Right lobe of liver (tissue), 4 donors: Measurements from ENCODE around the gene OR7C1.

Experiments
- POLR2A ChIP-seq: fragments of 450-650 bp; IDR thresholded peaks from one replicate; pipeline ENCODE4 v1.6.1; 2017; ENCODE audit warnings: antibody characterized with exemption, mild to moderate bottlenecking
- TF ChIP-seq, protein P1 (sequence below), 4 donors: fragments of 200-600 bp in 3 of 4; fragments of 450-650 bp in 1 of 4; IDR thresholded peaks; one replicate each; pipeline versions ENCODE4 v1.5.1 to v1.8.0; 2016 to 2022; ENCODE audit warnings: antibody characterized with exemption in 4 of 4, mild to moderate bottlenecking in 2 of 4
- donor health status: DM: no; HTN: no; CAD: no.
- donor health status: DM: no; HTN: no; CAD: no.
- donor health status: DM: no; HTN: yes; CAD: no.

DNA sequence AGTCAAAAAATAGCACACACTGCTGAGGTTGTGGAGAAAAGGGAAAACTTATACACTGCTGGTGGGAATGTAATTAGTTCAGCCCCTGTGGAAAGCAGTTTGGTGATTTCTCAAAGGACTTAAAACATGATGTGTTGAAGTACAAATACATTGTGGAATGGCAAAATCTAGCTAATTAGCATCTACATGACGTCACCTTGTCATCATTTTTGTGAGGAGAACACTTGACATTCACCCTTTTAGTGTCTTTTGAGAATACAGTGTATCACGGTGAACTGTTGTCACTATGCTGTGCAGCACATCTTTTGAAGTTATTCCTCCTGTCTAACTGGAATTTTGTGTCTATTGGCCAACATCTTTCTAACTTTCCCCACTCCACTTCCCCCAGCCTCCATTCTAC, 8.2 kb upstream of the OR7C1 start:
- TF ChIP-seq, protein P1, sequence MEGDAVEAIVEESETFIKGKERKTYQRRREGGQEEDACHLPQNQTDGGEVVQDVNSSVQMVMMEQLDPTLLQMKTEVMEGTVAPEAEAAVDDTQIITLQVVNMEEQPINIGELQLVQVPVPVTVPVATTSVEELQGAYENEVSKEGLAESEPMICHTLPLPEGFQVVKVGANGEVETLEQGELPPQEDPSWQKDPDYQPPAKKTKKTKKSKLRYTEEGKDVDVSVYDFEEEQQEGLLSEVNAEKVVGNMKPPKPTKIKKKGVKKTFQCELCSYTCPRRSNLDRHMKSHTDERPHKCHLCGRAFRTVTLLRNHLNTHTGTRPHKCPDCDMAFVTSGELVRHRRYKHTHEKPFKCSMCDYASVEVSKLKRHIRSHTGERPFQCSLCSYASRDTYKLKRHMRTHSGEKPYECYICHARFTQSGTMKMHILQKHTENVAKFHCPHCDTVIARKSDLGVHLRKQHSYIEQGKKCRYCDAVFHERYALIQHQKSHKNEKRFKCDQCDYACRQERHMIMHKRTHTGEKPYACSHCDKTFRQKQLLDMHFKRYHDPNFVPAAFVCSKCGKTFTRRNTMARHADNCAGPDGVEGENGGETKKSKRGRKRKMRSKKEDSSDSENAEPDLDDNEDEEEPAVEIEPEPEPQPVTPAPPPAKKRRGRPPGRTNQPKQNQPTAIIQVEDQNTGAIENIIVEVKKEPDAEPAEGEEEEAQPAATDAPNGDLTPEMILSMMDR (IDR thresholded peaks at IDR 0.05) = no peak
- TF ChIP-seq POLR2A = no peak
